Loucy (cell line): ENCODE measurements around the gene NKTR.

Experiments
- H2AFZ ChIP-seq: fragments of 200-600 bp; sonication (generic); 2 replicates; pipeline ENCODE4 v1.6.0; 2016; ENCODE audit warnings: antibody characterized with exemption, mild to moderate bottlenecking, low read length, moderate library complexity
- H3F3A ChIP-seq: fragments of 200-600 bp; 2 replicates; pipeline ENCODE4 v1.6.0; 2016; ENCODE audit warnings: antibody characterized with exemption, low read depth, mild to moderate bottlenecking
- H3K27me3 ChIP-seq: fragments of 200-600 bp; sonication (generic); 2 replicates; pipeline ENCODE4 v1.6.1; 2014; ENCODE audit warnings: low read length, mild to moderate bottlenecking; ENCODE audit not compliant: insufficient read depth, poor library complexity, severe bottlenecking
- H3K36me3 ChIP-seq: fragments of 200-600 bp; sonication (generic); 2 replicates; pipeline ENCODE4 v1.6.1; 2016; ENCODE audit warnings: low read length; ENCODE audit not compliant: insufficient read depth
- H3K4me1 ChIP-seq: fragments of 200-600 bp; sonication (generic); 2 replicates; pipeline ENCODE4 v1.5.1; 2014; ENCODE audit warnings: low read length, mild to moderate bottlenecking; ENCODE audit not compliant: insufficient read depth, poor library complexity, severe bottlenecking
- H3K4me2 ChIP-seq: fragments of 200-600 bp; sonication (generic); 2 replicates; pipeline ENCODE4 v1.6.0; 2014; ENCODE audit warnings: antibody characterized with exemption, low read length, low read depth, mild to moderate bottlenecking; ENCODE audit not compliant: poor library complexity, severe bottlenecking
- H3K4me3 ChIP-seq: fragments of 200-600 bp; sonication (generic); 2 replicates; pipeline ENCODE4 v1.5.1; 2014; ENCODE audit warnings: low read length, mild to moderate bottlenecking, mixed read lengths; ENCODE audit not compliant: poor library complexity, severe bottlenecking
- H3K79me2 ChIP-seq: fragments of 200-600 bp; sonication (generic); 2 replicates; pipeline ENCODE4 v1.6.1; 2014; ENCODE audit warnings: low read length; ENCODE audit not compliant: insufficient read depth
- H3K9ac ChIP-seq: fragments of 200-600 bp; sonication (generic); 2 replicates; pipeline ENCODE4 v1.6.0; 2014; ENCODE audit warnings: mild to moderate bottlenecking, low read depth, low read length, moderate library complexity; ENCODE audit not compliant: poor library complexity, severe bottlenecking
- H3K9me2 ChIP-seq: fragments of 200-600 bp; sonication (generic); replicated peaks from 2 replicates; pipeline ENCODE4 v1.6.1; 2016; ENCODE audit warnings: low read depth, low read length, mixed read lengths
- H3K9me3 ChIP-seq: fragments of 200-600 bp; sonication (generic); 2 replicates; pipeline ENCODE4 v1.6.1; 2014; ENCODE audit warnings: mild to moderate bottlenecking, antibody characterized with exemption, low read length, low read depth; ENCODE audit not compliant: insufficient read depth
- H4K20me1 ChIP-seq: fragments of 200-600 bp; sonication (generic); 2 replicates; pipeline ENCODE4 v1.6.0; 2014; ENCODE audit warnings: antibody characterized with exemption, low read length, mild to moderate bottlenecking; ENCODE audit not compliant: insufficient read depth, poor library complexity, severe bottlenecking
- EZH2phosphoT487 ChIP-seq: fragments of 200-600 bp; IDR thresholded peaks from 2 replicates; pipeline ENCODE4 v1.6.1; 2018; ENCODE audit warnings: antibody characterized with exemption, mild to moderate bottlenecking, moderate library complexity, borderline replicate concordance
- TF ChIP-seq, protein P1 (sequence below): fragments of 200-600 bp; sonication (generic); conservative IDR thresholded peaks from 2 replicates; pipeline ENCODE4 v1.5.1; 2014; ENCODE audit warnings: mild to moderate bottlenecking, antibody characterized with exemption, low read length

Gene NKTR

DNA sequence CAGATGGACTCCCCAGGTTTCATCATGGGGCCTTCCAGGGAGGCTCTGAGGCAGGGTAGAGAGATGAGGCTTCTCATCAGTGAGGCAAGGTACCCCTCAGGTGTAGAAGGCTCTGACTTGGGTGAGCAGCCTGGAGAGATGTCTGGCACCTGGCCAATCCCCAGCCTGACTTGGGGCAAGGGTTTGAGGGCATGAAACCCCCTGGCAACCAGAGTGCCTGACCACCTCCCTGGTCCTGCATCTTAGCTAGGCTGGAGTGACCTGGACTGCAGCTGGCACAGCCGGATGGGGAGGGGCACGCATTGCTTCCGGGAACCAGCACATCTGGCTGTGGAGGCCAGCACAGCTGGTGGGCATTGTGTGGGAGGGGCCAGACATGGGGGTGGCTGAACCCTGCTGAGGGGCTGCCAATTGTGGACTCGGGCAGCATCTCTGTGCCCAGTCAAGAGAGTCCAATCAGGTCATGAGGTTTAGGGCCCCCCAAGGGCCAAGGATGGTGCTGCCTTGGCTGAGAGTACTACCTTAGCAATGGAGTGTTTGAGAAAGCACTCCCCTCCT, 54.9 kb downstream of the NKTR start:
- H3K27me3 ChIP-seq, result no peaks in the 10 kb centered on the region
- no peaks in the 10 kb centered on the region for H3K36me3 ChIP-seq
- no peak overlapping the region for H2AFZ ChIP-seq
- no peaks in the 10 kb centered on the region for H3K9me3 ChIP-seq
- H3K4me2 ChIP-seq, result peak overlapping the region; percentile 73
- H3K9me2 ChIP-seq, result no peaks in the 10 kb centered on the region
- no peak overlapping the region for H3K9ac ChIP-seq
- no peak for TF ChIP-seq EZH2phosphoT487
- TF ChIP-seq, protein P1, sequence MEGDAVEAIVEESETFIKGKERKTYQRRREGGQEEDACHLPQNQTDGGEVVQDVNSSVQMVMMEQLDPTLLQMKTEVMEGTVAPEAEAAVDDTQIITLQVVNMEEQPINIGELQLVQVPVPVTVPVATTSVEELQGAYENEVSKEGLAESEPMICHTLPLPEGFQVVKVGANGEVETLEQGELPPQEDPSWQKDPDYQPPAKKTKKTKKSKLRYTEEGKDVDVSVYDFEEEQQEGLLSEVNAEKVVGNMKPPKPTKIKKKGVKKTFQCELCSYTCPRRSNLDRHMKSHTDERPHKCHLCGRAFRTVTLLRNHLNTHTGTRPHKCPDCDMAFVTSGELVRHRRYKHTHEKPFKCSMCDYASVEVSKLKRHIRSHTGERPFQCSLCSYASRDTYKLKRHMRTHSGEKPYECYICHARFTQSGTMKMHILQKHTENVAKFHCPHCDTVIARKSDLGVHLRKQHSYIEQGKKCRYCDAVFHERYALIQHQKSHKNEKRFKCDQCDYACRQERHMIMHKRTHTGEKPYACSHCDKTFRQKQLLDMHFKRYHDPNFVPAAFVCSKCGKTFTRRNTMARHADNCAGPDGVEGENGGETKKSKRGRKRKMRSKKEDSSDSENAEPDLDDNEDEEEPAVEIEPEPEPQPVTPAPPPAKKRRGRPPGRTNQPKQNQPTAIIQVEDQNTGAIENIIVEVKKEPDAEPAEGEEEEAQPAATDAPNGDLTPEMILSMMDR, result no peak
- H3K4me3 ChIP-seq, result no peak overlapping the region
- H3K4me1 ChIP-seq, result peaks cover 20% of the 10 kb centered on the region
- H3F3A ChIP-seq, result no peaks in the 10 kb centered on the region
- H4K20me1 ChIP-seq, result no peaks in the 10 kb centered on the region
- H3K79me2 ChIP-seq, result no peaks in the 10 kb centered on the region

DNA sequence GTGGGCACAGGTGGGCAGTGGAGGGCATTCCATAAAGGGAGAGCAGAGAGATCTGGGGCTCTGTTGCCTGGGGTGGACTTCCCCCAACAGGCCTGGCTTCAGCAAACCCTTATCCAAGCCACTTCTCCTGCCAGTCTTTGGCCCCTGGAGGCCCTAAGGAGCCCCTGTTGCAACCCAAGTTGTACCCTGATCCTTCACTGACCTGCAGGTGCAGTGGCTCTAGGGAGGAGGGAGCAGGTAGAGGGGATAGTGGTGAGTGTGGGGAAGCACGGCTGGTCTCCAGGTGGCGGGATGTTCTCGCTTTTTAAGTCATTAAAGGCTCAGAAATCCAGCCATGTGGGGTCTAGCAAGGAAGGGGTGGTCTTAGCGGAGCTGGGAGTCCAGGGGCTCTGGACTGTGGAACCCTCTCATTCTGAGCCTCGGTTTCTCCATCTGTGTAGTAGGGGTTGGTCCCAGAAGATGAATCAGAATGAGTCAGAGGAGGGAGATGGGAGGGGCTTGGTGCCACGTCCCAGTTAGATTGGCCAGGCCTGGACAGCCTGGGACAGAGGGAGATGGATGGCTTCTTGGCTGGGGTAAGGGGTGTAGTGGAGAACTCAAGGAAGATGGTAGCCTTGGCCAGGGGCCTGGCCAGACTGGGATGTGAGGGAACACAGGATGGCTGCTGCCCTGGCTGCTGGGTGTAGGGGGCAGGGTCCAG, 55.6 kb downstream of the NKTR start:
- TF ChIP-seq EZH2phosphoT487, result no peak
- TF ChIP-seq, protein P1, result no peak
- Histone ChIP-seq H3K36me3 (no peaks in the 10 kb centered on the region), H3K4me1 (peaks cover 20% of the 10 kb centered on the region), H3F3A (no peaks in the 10 kb centered on the region), H3K9ac (no peak overlapping the region), H3K9me3 (no peaks in the 10 kb centered on the region), H2AFZ (no peak overlapping the region), H3K9me2 (no peaks in the 10 kb centered on the region), H3K79me2 (no peaks in the 10 kb centered on the region), H3K4me2 (no peak overlapping the region), H4K20me1 (no peaks in the 10 kb centered on the region), H3K27me3 (no peaks in the 10 kb centered on the region), H3K4me3 (no peak overlapping the region)

DNA sequence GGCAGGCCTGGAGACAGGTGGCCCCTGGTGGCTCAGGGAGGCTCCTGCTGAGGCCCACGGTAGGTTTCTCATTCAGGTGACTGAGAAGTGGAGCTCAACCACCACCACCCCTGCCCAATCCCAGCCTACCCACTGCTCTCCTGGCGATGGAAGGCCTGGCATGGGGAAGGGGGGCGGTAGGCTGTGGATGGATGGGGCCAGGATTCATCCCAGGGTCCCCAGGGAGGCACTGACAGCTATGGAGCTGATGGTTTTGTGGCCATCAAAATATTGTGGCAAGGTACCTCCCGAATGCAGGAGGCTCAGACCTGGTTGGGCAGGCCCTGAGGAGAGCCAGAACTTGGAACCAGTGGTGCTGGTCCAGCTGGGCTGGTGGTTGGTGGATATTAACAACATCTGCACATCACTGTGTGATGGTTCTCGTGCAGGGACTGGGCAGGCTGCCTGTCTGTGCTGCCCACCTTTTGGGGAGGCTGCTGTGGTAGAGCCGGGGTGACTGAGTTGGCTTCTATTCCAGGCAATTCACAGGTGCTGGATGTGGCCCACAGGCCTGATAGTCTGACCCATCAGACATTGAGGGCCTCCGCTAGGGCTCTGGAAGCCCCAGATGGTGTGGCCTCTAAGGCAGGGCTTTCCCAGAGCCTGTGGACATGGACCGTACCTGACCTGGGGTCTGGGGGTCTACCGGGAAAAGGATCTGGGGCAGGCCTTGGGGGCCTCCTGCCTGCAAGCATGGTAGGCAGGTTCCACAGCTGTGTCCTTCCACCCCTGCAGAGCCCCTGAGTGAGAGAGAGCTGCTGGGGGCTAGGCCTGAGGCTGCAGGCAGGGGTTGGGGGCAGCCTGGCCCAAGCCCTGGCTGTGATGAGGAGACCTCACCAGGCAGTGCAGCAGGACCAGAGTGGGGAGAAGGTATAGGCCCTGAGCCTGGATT, 56.5 kb downstream of the NKTR start:
- Histone ChIP-seq H3K4me3 (no peak overlapping the region), H3K79me2 (no peaks in the 10 kb centered on the region), H2AFZ (no peak overlapping the region), H3K4me2 (no peak overlapping the region), H3K36me3 (no peaks in the 10 kb centered on the region), H3F3A (no peaks in the 10 kb centered on the region), H4K20me1 (no peaks in the 10 kb centered on the region), H3K4me1 (peaks cover 20% of the 10 kb centered on the region), H3K9me3 (no peaks in the 10 kb centered on the region), H3K27me3 (no peaks in the 10 kb centered on the region), H3K9me2 (no peaks in the 10 kb centered on the region), H3K9ac (no peak overlapping the region)
- TF ChIP-seq, protein P1, result no peak
- no peak for TF ChIP-seq EZH2phosphoT487
